Measurements from ENCODE around the gene GLDC.

- TF ChIP-seq SP1 (IDR thresholded peaks at IDR 0.05) (no peak), FOXK2 (IDR thresholded peaks at IDR 0.05) (no peak), ELF4 (IDR thresholded peaks at IDR 0.05) (no peak)
These were observed 35.2 kb upstream of the GLDC start for GRCh38 chr9:6680797-6681146.
